GM12865 (cell line): ENCODE results near the gene PALLD.

Source experiments
- DNase-seq: peaks from one replicate; pipeline ENCODE4 v3.0.0; 2010; ENCODE audit warnings: low read depth
- H3K4me3 ChIP-seq: 2 replicates; pipeline ENCODE4 v1.5.1; 2011; ENCODE audit warnings: mild to moderate bottlenecking, low read depth, low read length, control low read depth
- TF ChIP-seq, protein P1 (sequence below): IDR thresholded peaks from 2 replicates; pipeline ENCODE4 v1.5.1; 2011; ENCODE audit warnings: low read length, control low read depth, low read depth, inconsistent platforms; ENCODE audit not compliant: insufficient read depth; ENCODE audit errors: missing control alignments

Gene PALLD

DNA sequence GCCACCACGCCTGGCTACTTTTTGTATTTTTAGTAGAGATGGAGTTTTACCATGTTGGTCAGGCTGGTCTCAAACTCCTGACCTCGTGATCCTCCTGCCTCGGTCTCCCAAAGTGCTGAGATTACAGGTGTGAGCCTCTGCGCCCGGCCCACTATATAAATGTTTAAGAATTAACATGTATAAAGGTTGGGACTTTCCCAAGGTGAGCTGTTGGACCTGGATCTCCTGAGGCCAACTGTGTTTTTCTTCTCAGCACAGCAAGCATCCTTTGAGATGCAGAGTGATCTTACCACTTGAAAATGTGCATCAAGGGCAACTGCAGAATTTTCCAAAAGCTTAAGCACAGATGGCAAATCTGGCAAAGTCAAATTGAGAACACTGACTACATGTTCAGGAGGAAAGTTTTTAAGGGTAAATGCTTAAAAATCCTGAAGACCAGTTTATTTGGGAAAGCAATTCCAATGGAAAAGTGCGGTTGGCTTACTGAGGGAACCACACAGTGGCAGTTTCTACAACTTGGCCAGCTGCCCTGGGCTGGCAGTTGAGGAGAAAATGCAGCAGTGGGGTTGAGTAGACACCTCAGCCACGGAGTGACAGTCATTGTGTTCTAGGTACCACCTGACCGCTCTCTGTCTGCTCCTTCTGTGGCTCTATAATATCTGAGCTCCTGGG, 344.3 kb downstream of the PALLD start:
- DNase-seq: no peak
- no peak overlapping the region for H3K4me3 ChIP-seq
- TF ChIP-seq, protein P1, sequence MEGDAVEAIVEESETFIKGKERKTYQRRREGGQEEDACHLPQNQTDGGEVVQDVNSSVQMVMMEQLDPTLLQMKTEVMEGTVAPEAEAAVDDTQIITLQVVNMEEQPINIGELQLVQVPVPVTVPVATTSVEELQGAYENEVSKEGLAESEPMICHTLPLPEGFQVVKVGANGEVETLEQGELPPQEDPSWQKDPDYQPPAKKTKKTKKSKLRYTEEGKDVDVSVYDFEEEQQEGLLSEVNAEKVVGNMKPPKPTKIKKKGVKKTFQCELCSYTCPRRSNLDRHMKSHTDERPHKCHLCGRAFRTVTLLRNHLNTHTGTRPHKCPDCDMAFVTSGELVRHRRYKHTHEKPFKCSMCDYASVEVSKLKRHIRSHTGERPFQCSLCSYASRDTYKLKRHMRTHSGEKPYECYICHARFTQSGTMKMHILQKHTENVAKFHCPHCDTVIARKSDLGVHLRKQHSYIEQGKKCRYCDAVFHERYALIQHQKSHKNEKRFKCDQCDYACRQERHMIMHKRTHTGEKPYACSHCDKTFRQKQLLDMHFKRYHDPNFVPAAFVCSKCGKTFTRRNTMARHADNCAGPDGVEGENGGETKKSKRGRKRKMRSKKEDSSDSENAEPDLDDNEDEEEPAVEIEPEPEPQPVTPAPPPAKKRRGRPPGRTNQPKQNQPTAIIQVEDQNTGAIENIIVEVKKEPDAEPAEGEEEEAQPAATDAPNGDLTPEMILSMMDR: no peak

DNA sequence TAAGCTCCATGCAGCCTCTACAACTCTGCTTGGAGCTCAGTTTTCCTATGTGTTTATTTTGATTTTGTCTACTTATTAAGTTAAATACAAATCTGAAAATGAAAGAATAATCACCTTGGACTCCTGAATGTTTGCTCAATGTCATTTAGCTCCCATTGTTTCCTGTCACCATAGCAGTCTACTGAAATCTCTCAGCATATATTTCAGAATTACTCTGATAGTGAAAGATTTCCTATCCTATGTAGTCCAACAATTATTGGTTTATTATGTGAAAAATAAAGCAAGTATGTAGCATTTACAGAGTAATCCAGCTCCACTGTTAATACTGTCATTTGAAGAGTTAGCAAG, 344.8 kb downstream of the PALLD start:
- H3K4me3 ChIP-seq: no peak overlapping the region
- no peak for DNase-seq
- TF ChIP-seq, protein P1: no peak

DNA sequence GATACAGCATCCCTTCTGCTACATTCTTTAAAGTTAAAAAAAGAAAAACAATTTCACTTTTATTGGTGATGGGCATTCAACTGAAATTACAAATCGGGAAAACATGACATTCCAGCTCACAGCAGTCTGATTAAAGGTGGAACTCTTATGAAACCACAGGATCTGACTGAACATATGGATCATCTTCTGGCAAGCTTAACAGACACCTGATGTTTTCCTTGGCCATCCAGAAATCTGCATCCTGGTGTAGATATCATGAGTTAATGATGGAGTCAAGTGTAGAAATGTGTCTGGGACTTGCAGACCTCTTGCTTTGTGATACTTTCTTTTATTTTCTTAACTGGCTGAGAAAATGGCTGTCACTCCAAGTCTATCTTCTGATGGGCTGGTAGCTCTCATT, 345.3 kb downstream of the PALLD start:
- no peak for DNase-seq
- TF ChIP-seq, protein P1: no peak
- no peak overlapping the region for H3K4me3 ChIP-seq

DNA sequence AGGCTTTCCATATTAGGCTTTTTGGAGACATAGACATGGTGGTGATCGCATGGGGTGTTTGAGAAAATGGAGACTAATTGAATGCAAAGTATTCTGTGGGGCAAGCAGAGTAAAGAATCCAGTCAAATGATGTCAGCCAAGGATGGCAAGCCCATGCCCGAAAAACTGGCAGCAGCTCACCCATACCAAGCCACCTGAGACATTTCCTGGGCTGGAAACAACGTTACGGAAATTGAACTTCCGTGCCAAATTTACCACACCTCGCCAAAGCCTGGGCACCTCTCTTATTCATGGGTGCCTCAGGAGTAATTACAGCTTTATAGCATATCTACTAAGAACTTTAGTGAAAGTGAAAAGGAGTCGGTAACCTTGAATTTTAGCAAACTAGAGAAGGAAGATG, 346.8 kb downstream of the PALLD start:
- TF ChIP-seq, protein P1: no peak
- no peak overlapping the region for H3K4me3 ChIP-seq
- DNase-seq: no peak

DNA sequence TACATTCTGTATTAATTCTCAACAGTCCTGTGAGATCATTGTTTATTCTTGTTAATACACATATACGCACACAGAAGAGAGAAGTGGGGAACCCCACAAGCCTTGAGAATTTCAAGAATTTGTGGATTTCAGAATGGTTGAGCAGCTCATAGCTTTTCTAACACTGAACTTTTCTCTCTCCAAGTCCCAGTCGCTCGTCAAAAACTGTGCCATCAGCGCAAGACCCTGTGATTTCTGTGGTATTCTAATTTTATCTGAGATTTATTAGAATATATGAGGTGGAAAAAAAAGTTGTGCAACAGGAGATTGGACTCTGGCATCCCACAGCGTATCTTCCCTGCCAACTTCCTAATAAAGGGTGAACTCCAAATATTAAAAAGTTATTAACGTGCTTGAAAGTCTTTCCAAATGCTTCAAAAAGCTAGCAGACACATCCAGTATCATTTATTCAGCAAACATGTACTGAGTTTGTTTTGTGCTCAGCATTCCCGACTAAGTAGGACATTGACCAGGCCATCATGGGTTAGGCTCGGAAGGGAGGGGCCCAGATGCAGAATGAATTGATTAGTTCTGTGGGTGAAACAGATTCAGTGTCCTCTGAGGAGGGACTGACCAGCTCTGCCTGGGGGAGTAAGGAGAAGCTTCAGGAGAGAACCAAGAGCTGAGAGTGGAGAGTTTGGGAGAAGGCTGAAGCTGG, 347.6 kb downstream of the PALLD start:
- H3K4me3 ChIP-seq: no peak overlapping the region
- TF ChIP-seq, protein P1: no peak
- DNase-seq: no peak

DNA sequence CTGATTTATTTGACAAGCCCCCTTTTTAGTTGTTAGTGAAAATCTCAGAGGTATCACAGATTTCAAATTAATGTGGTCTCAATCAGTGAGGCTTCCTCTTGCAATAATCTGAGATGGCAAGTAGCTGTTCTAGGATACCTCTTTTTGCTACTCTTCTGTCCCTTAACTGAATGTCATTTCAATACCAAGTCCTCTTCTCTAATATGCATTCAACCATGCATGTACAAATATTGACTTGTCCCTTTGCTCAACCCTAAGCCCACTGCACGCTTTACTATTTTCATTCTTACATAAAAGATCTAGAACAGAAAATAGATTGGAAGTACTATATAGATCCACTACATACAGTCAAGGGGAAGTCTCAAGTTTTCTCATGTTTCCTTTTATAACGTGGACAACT, 349.0 kb downstream of the PALLD start:
- no peak for DNase-seq
- TF ChIP-seq, protein P1: no peak
- H3K4me3 ChIP-seq: no peak overlapping the region

DNA sequence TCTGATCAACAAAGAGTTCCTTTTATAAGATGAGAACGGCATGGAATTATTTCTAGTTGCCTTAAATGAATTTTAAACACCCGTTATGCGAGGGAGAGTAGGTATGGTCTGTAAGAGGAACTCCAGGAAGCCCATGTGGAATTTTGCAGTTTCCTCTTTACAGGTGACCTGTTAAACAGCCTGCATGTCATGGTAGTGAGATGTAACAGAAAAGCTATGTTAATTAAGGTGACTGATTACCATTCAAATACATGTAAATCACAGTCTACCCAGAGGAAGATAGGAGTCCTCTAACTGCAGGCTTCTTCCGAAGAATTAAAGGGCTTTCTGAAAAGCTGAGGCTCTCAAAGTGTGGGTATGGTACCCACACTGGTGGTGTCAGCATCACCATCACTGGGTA, 349.6 kb downstream of the PALLD start:
- no peak for DNase-seq
- TF ChIP-seq, protein P1: no peak
- H3K4me3 ChIP-seq: no peak overlapping the region
